GM23338 (cell line): ENCODE measurements around the gene TUB. TPM values are rescaled to one million over a fixed set of nuclear protein-coding genes. Genes with fewer than 3 reads are reported as not detected.

Source experiments
- ATAC-seq: fragments of 200-7000 bp; cut with Tn5 transposase; 3 replicates; pipeline ENCODE4 v1.9.1; 2020
- DNase-seq: peaks from one replicate; pipeline ENCODE4 v3.0.0-alpha.2; 2015; ENCODE audit warnings: low spot score
- H2AFZ ChIP-seq: fragments of 200-600 bp; sonication (generic); 2 replicates; pipeline ENCODE4 v1.8.0; 2016; ENCODE audit warnings: antibody characterized with exemption, mild to moderate bottlenecking, moderate library complexity
- H3F3A ChIP-seq: fragments of 200-600 bp; sonication (generic); replicated peaks from 2 replicates; pipeline ENCODE4 v1.8.0; 2017; ENCODE audit warnings: antibody characterized with exemption, mixed run types, low read depth
- H3K27ac ChIP-seq: fragments of 200-600 bp; sonication (generic); 2 replicates; pipeline ENCODE4 v1.6.1; 2016; ENCODE audit warnings: low read depth
- H3K27me3 ChIP-seq: fragments of 200-600 bp; sonication (generic); 2 replicates; pipeline ENCODE4 v1.8.0; 2016; ENCODE audit warnings: mild to moderate bottlenecking, mixed run types, moderate library complexity; ENCODE audit not compliant: insufficient read depth
- H3K36me3 ChIP-seq: fragments of 200-600 bp; sonication (generic); 2 replicates; pipeline ENCODE4 v1.8.0; 2016; ENCODE audit warnings: mild to moderate bottlenecking; ENCODE audit not compliant: insufficient read depth
- H3K4me1 ChIP-seq: fragments of 200-600 bp; sonication (generic); 2 replicates; pipeline ENCODE4 v1.8.0; 2016; ENCODE audit warnings: mild to moderate bottlenecking, moderate library complexity; ENCODE audit not compliant: insufficient read depth
- H3K4me2 ChIP-seq: fragments of 200-600 bp; sonication (generic); 2 replicates; pipeline ENCODE4 v1.7.1; 2017; ENCODE audit warnings: mixed run types
- H3K4me3 ChIP-seq: fragments of 200-600 bp; sonication (generic); 2 replicates; pipeline ENCODE4 v1.6.1; 2016; ENCODE audit warnings: mixed run types
- H3K79me2 ChIP-seq: fragments of 200-600 bp; sonication (generic); replicated peaks from 2 replicates; pipeline ENCODE4 v1.8.0; 2017; ENCODE audit warnings: mild to moderate bottlenecking; ENCODE audit not compliant: insufficient read depth
- H3K9me2 ChIP-seq: fragments of 200-600 bp; sonication (generic); 2 replicates; pipeline ENCODE4 v1.8.0; 2017; ENCODE audit not compliant: insufficient read depth
- H4K20me1 ChIP-seq: fragments of 200-600 bp; sonication (generic); replicated peaks from 2 replicates; pipeline ENCODE4 v1.8.0; 2017; ENCODE audit warnings: mild to moderate bottlenecking; ENCODE audit not compliant: insufficient read depth
- H3K27ac Mint-ChIP-seq: 2 replicates; pipeline ENCODE4 v1.8.0; 2020; ENCODE audit warnings: inconsistent platforms, mild to moderate bottlenecking, moderate library complexity, mixed read lengths
- H3K27me3 Mint-ChIP-seq: 3 replicates; pipeline ENCODE4 v1.8.0; 2022; ENCODE audit warnings: low read depth, mild to moderate bottlenecking, moderate library complexity, mixed read lengths, inconsistent platforms; ENCODE audit not compliant: insufficient read depth, poor library complexity
- H3K36me3 Mint-ChIP-seq: 3 replicates; pipeline ENCODE4 v1.8.0; 2021; ENCODE audit warnings: low read depth, mild to moderate bottlenecking, inconsistent platforms, moderate library complexity, mixed read lengths
- H3K4me1 Mint-ChIP-seq: 3 replicates; pipeline ENCODE4 v1.8.0; 2020; ENCODE audit warnings: mild to moderate bottlenecking, inconsistent platforms, mixed read lengths
- H3K4me3 Mint-ChIP-seq: 3 replicates; pipeline ENCODE4 v1.8.0; 2021; ENCODE audit warnings: moderate library complexity, mild to moderate bottlenecking, inconsistent platforms, mixed read lengths
- H3K9me3 Mint-ChIP-seq: 3 replicates; pipeline ENCODE4 v1.8.0; 2020; ENCODE audit warnings: moderate library complexity, mild to moderate bottlenecking, inconsistent platforms, mixed read lengths
- CREB1 ChIP-seq: fragments of 250-450 bp; sonication (Bioruptor Pico); IDR thresholded peaks from 2 replicates; pipeline ENCODE4 v1.5.0; 2020; ENCODE audit warnings: low read depth, mild to moderate bottlenecking, moderate library complexity
- EZH2 ChIP-seq: fragments of 200-600 bp; sonication (generic); IDR thresholded peaks from one replicate; pipeline ENCODE4 v1.8.0; 2017; ENCODE audit warnings: antibody characterized with exemption, mild to moderate bottlenecking, low read depth; ENCODE audit not compliant: unreplicated experiment
- EZH2phosphoT487 ChIP-seq: fragments of 200-600 bp; sonication (generic); IDR thresholded peaks from one replicate; pipeline ENCODE4 v1.8.1; 2018; ENCODE audit warnings: antibody characterized with exemption; ENCODE audit not compliant: unreplicated experiment
- JUNB ChIP-seq: IDR thresholded peaks from one replicate; pipeline ENCODE4 v1.6.1; 2016; ENCODE audit warnings: antibody characterized with exemption; ENCODE audit not compliant: unreplicated experiment
- NANOG ChIP-seq: IDR thresholded peaks from 2 replicates; pipeline ENCODE4 v1.6.1; 2016; ENCODE audit warnings: antibody characterized with exemption, borderline replicate concordance
- POLR2AphosphoS5 ChIP-seq: IDR thresholded peaks from 2 replicates; pipeline ENCODE4 v1.6.1; 2016; ENCODE audit warnings: antibody characterized with exemption, low read depth
- STAT1 ChIP-seq: IDR thresholded peaks from one replicate; pipeline ENCODE4 v1.6.1; 2016; ENCODE audit warnings: antibody characterized with exemption; ENCODE audit not compliant: unreplicated experiment
- ZNF114 ChIP-seq: fragments of 250-450 bp; sonication (Bioruptor Pico); IDR thresholded peaks from 2 replicates; pipeline ENCODE4 v1.5.0; 2020; ENCODE audit warnings: mild to moderate bottlenecking, moderate library complexity
- ZNF331 ChIP-seq: fragments of 250-450 bp; sonication (Bioruptor Pico); IDR thresholded peaks from 2 replicates; pipeline ENCODE4 v1.5.0; 2020; ENCODE audit warnings: low read depth, mild to moderate bottlenecking, moderate library complexity
- polyA plus RNA-seq: library from polyadenylated mRNA; unstranded; fragments of >200 nt; fragmentation: Nextera tagmentation; extraction: Ambion mirVana; gene quantifications from 2 replicates; pipeline ENCODE4 v1.2.1, GENCODE V29; 2016
- total RNA-seq: library from RNA; depleted of rRNA; stranded (reverse); fragments of >200 nt; shearing (Covaris generic); gene quantifications from 2 replicates; pipeline ENCODE4 v1.2.3, GENCODE V29; 2014
- TF ChIP-seq, protein P1 (sequence below): IDR thresholded peaks from one replicate; pipeline ENCODE4 v1.6.1; 2018; ENCODE audit warnings: antibody characterized with exemption; ENCODE audit not compliant: unreplicated experiment
- TF ChIP-seq, protein P2 (sequence below): IDR thresholded peaks from 2 replicates; pipeline ENCODE4 v1.6.1; 2016; ENCODE audit warnings: antibody characterized with exemption
- TF ChIP-seq, protein P3 (sequence below): fragments of 250-450 bp; sonication (Bioruptor Pico); IDR thresholded peaks from 2 replicates; pipeline ENCODE4 v1.5.0; 2020; ENCODE audit warnings: mild to moderate bottlenecking, moderate library complexity
- TF ChIP-seq, protein P4 (sequence below), 2 experiments: fragments of 200-600 bp in 1 of 2; sonication (generic) in 1 of 2; conservative IDR thresholded peaks; 2 replicates each; pipeline versions ENCODE4 v1.5.1 to v1.6.1; 2016 to 2017; ENCODE audit warnings: antibody characterized with exemption in 2 of 2, low read depth in 2 of 2, mild to moderate bottlenecking in 2 of 2, moderate library complexity in 1 of 2

The TUB gene
- total and polyA plus RNA-seq, 2 experiments from 2014 or later: 5.5 to 30.4 TPM

DNA sequence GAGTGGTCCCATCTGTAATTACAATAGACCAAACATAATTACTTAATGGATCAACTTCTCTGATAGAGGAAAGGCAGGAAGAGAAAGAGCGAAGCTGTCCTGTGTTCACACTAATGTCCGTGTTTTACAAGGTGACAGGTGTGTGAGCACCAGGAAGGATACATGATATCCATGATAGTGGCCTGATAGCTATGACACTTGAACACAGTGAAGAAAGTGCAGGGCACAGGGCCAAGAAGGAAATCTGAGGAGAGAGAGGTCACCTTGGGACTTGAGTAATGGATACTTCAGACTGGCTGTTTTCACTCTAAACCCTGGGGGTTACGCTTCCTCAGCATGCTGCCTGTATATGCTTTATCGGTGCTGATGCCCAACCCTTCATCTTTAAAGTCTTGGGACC lies 29.4 kb downstream of the TUB start:
- Mint-ChIP-seq H3K36me3 (peaks cover 25% of the 10 kb centered on the region), H3K27ac (no peak overlapping the region), H3K9me3 (no peaks in the 10 kb centered on the region), H3K4me3 (no peak overlapping the region), H3K27me3 (peaks cover 3% of the 10 kb centered on the region), H3K4me1 (no peaks in the 10 kb centered on the region)
- H3K9me2 ChIP-seq: no peaks in the 10 kb centered on the region
- H4K20me1 ChIP-seq: peaks cover 6% of the 10 kb centered on the region
- peaks cover 9% of the 10 kb centered on the region; the same call in 1 of the 2 replicates for H3K36me3 ChIP-seq
- DNase-seq (no peak), ATAC-seq (no peak)
- no peak overlapping the region for H2AFZ ChIP-seq
- no peaks in the 10 kb centered on the region for H3K79me2 ChIP-seq
- no peak overlapping the region for H3K4me3 ChIP-seq
- H3K27me3 ChIP-seq: no peaks in the 10 kb centered on the region
- H3K4me2 ChIP-seq: no peak overlapping the region
- H3K4me1 ChIP-seq: no peaks in the 10 kb centered on the region
- TF ChIP-seq, protein P1, sequence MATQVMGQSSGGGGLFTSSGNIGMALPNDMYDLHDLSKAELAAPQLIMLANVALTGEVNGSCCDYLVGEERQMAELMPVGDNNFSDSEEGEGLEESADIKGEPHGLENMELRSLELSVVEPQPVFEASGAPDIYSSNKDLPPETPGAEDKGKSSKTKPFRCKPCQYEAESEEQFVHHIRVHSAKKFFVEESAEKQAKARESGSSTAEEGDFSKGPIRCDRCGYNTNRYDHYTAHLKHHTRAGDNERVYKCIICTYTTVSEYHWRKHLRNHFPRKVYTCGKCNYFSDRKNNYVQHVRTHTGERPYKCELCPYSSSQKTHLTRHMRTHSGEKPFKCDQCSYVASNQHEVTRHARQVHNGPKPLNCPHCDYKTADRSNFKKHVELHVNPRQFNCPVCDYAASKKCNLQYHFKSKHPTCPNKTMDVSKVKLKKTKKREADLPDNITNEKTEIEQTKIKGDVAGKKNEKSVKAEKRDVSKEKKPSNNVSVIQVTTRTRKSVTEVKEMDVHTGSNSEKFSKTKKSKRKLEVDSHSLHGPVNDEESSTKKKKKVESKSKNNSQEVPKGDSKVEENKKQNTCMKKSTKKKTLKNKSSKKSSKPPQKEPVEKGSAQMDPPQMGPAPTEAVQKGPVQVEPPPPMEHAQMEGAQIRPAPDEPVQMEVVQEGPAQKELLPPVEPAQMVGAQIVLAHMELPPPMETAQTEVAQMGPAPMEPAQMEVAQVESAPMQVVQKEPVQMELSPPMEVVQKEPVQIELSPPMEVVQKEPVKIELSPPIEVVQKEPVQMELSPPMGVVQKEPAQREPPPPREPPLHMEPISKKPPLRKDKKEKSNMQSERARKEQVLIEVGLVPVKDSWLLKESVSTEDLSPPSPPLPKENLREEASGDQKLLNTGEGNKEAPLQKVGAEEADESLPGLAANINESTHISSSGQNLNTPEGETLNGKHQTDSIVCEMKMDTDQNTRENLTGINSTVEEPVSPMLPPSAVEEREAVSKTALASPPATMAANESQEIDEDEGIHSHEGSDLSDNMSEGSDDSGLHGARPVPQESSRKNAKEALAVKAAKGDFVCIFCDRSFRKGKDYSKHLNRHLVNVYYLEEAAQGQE: no peak
- no peak for TF ChIP-seq JUNB
- TF ChIP-seq, protein P2, sequence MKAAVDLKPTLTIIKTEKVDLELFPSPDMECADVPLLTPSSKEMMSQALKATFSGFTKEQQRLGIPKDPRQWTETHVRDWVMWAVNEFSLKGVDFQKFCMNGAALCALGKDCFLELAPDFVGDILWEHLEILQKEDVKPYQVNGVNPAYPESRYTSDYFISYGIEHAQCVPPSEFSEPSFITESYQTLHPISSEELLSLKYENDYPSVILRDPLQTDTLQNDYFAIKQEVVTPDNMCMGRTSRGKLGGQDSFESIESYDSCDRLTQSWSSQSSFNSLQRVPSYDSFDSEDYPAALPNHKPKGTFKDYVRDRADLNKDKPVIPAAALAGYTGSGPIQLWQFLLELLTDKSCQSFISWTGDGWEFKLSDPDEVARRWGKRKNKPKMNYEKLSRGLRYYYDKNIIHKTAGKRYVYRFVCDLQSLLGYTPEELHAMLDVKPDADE: no peak
- TF ChIP-seq CREB1 (CRISPR knock-in tag): no peak
- TF ChIP-seq, protein P3, sequence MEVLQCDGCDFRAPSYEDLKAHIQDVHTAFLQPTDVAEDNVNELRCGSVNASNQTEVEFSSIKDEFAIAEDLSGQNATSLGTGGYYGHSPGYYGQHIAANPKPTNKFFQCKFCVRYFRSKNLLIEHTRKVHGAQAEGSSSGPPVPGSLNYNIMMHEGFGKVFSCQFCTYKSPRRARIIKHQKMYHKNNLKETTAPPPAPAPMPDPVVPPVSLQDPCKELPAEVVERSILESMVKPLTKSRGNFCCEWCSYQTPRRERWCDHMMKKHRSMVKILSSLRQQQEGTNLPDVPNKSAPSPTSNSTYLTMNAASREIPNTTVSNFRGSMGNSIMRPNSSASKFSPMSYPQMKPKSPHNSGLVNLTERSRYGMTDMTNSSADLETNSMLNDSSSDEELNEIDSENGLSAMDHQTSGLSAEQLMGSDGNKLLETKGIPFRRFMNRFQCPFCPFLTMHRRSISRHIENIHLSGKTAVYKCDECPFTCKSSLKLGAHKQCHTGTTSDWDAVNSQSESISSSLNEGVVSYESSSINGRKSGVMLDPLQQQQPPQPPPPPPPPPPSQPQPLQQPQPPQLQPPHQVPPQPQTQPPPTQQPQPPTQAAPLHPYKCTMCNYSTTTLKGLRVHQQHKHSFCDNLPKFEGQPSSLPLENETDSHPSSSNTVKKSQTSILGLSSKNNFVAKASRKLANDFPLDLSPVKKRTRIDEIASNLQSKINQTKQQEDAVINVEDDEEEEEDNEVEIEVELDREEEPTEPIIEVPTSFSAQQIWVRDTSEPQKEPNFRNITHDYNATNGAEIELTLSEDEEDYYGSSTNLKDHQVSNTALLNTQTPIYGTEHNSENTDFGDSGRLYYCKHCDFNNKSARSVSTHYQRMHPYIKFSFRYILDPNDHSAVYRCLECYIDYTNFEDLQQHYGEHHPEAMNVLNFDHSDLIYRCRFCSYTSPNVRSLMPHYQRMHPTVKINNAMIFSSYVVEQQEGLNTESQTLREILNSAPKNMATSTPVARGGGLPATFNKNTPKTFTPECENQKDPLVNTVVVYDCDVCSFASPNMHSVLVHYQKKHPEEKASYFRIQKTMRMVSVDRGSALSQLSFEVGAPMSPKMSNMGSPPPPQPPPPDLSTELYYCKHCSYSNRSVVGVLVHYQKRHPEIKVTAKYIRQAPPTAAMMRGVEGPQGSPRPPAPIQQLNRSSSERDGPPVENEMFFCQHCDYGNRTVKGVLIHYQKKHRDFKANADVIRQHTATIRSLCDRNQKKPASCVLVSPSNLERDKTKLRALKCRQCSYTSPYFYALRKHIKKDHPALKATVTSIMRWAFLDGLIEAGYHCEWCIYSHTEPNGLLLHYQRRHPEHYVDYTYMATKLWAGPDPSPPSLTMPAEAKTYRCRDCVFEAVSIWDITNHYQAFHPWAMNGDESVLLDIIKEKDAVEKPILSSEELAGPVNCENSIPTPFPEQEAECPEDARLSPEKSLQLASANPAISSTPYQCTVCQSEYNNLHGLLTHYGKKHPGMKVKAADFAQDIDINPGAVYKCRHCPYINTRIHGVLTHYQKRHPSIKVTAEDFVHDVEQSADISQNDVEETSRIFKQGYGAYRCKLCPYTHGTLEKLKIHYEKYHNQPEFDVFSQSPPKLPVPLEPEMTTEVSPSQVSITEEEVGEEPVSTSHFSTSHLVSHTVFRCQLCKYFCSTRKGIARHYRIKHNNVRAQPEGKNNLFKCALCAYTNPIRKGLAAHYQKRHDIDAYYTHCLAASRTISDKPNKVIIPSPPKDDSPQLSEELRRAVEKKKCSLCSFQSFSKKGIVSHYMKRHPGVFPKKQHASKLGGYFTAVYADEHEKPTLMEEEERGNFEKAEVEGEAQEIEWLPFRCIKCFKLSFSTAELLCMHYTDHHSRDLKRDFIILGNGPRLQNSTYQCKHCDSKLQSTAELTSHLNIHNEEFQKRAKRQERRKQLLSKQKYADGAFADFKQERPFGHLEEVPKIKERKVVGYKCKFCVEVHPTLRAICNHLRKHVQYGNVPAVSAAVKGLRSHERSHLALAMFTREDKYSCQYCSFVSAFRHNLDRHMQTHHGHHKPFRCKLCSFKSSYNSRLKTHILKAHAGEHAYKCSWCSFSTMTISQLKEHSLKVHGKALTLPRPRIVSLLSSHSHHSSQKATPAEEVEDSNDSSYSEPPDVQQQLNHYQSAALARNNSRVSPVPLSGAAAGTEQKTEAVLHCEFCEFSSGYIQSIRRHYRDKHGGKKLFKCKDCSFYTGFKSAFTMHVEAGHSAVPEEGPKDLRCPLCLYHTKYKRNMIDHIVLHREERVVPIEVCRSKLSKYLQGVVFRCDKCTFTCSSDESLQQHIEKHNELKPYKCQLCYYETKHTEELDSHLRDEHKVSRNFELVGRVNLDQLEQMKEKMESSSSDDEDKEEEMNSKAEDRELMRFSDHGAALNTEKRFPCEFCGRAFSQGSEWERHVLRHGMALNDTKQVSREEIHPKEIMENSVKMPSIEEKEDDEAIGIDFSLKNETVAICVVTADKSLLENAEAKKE (CRISPR knock-in tag): no peak
- TF ChIP-seq ZNF114 (CRISPR knock-in tag): no peak
- TF ChIP-seq, protein P4, sequence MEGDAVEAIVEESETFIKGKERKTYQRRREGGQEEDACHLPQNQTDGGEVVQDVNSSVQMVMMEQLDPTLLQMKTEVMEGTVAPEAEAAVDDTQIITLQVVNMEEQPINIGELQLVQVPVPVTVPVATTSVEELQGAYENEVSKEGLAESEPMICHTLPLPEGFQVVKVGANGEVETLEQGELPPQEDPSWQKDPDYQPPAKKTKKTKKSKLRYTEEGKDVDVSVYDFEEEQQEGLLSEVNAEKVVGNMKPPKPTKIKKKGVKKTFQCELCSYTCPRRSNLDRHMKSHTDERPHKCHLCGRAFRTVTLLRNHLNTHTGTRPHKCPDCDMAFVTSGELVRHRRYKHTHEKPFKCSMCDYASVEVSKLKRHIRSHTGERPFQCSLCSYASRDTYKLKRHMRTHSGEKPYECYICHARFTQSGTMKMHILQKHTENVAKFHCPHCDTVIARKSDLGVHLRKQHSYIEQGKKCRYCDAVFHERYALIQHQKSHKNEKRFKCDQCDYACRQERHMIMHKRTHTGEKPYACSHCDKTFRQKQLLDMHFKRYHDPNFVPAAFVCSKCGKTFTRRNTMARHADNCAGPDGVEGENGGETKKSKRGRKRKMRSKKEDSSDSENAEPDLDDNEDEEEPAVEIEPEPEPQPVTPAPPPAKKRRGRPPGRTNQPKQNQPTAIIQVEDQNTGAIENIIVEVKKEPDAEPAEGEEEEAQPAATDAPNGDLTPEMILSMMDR (conservative IDR thresholded peaks at IDR 0.05; ENCODE audit: low read depth in 2 of 2): no peak
- no peak for TF ChIP-seq POLR2AphosphoS5
- TF ChIP-seq ZNF331 (CRISPR knock-in tag): no peak
- TF ChIP-seq EZH2phosphoT487: no peak
- no peak for TF ChIP-seq NANOG
- TF ChIP-seq STAT1: no peak
- no peak for TF ChIP-seq EZH2
- H3F3A ChIP-seq: no peaks in the 10 kb centered on the region
- H3K27ac ChIP-seq: no peak overlapping the region
